GM19463 (cell line): ENCODE results near the gene MYO1D.
A peak's percentile ranks its signal among the peaks of the same experiment; 100 is the strongest.

Experiments used
- ATAC-seq: cut with Tn5 transposase; IDR thresholded peaks from one replicate; pipeline ENCODE4 v1.9.1; 2021; ENCODE audit warnings: mild to moderate bottlenecking, moderate library complexity; ENCODE audit not compliant: unreplicated experiment

The MYO1D gene

GRCh38 chr17:32859857-32860525, 16.9 kb downstream of the MYO1D start:
- ATAC-seq = no peak

GRCh38 chr17:32855620-32856019, 21.3 kb downstream of the MYO1D start:
- ATAC-seq = no peak

GRCh38 chr17:32854832-32855389, 22.0 kb downstream of the MYO1D start:
- no peak for ATAC-seq

- ATAC-seq = no peak
These were observed 22.7 kb downstream of the MYO1D start for GRCh38 chr17:32854207-32854606.

GRCh38 chr17:32852811-32853210, 24.1 kb downstream of the MYO1D start:
- ATAC-seq = no peak

- ATAC-seq = no peak
These were observed 27.0 kb downstream of the MYO1D start for GRCh38 chr17:32849879-32850278.

GRCh38 chr17:32847977-32848376, 28.9 kb downstream of the MYO1D start:
- ATAC-seq = no peak

GRCh38 chr17:32846143-32846542, 30.8 kb downstream of the MYO1D start:
- no peak for ATAC-seq

- ATAC-seq = no peak
These were observed 36.7 kb downstream of the MYO1D start for GRCh38 chr17:32840241-32840640.

- no peak for ATAC-seq
These were observed 40.4 kb downstream of the MYO1D start for GRCh38 chr17:32836527-32836926.

GRCh38 chr17:32835291-32835761, 41.6 kb downstream of the MYO1D start:
- ATAC-seq = peak; percentile 66

- no peak for ATAC-seq
These were observed 42.8 kb downstream of the MYO1D start for GRCh38 chr17:32834104-32834503.

- ATAC-seq = no peak
These were observed 43.4 kb downstream of the MYO1D start for GRCh38 chr17:32833526-32833925.

- no peak for ATAC-seq
These were observed 43.8 kb downstream of the MYO1D start for GRCh38 chr17:32833076-32833475.

GRCh38 chr17:32831627-32832243, 45.2 kb downstream of the MYO1D start:
- ATAC-seq = no peak

GRCh38 chr17:32831223-32831622, 45.7 kb downstream of the MYO1D start:
- ATAC-seq = no peak

GRCh38 chr17:32828822-32829221, 48.1 kb downstream of the MYO1D start:
- ATAC-seq = no peak

GRCh38 chr17:32827227-32827626, 49.7 kb downstream of the MYO1D start:
- no peak for ATAC-seq

- ATAC-seq = no peak
These were observed 50.8 kb downstream of the MYO1D start for GRCh38 chr17:32826076-32826475.

GRCh38 chr17:32824334-32824733, 52.6 kb downstream of the MYO1D start:
- no peak for ATAC-seq

GRCh38 chr17:32822996-32823395, 53.9 kb downstream of the MYO1D start:
- ATAC-seq = no peak
